Esophagus muscularis mucosa (tissue), 2 donors: ENCODE results near the gene ITPRIPL2.

Source experiments
- EP300 ChIP-seq: sonication (generic); formaldehyde crosslinking; IDR thresholded peaks from one replicate; pipeline ENCODE4 v1.6.1; 2017; ENCODE audit warnings: antibody characterized with exemption
- POLR2A ChIP-seq: fragments of 450-650 bp; IDR thresholded peaks from one replicate; pipeline ENCODE4 v1.6.1; 2017; ENCODE audit warnings: antibody characterized with exemption, moderate library complexity, mild to moderate bottlenecking, low read depth

- no peak for TF ChIP-seq EP300
- no peak for TF ChIP-seq POLR2A
Measured at GRCh38 chr16:19092653-19093410, 20.9 kb upstream of the ITPRIPL2 start.
